Liver (tissue), 9 donors: ENCODE measurements around the gene MAPRE2. TPM values are rescaled to one million over a fixed set of nuclear protein-coding genes. Genes with fewer than 3 reads are reported as not detected.

Source experiments
- DNase-seq: peaks from one replicate; pipeline ENCODE4 v3.0.0-alpha.2; 2017; ENCODE audit warnings: low spot score
- H3K27ac ChIP-seq, 2 donors: one replicate each; pipeline ENCODE4 v1.7.0; 2013; ENCODE audit warnings: inconsistent platforms in 2 of 2, low read length in 2 of 2, control low read depth in 1 of 2, low read depth in 1 of 2, mild to moderate bottlenecking in 1 of 2
- H3K27me3 ChIP-seq, 4 donors: one replicate each; pipeline versions ENCODE4 v1.6.1 to v1.7.0; 2013; ENCODE audit warnings: low read length in 3 of 4, inconsistent platforms in 1 of 4, mild to moderate bottlenecking in 1 of 4, moderate library complexity in 1 of 4; ENCODE audit not compliant: control insufficient read depth in 4 of 4, insufficient read depth in 4 of 4
- H3K36me3 ChIP-seq, 4 donors: one replicate each; pipeline versions ENCODE4 v1.6.1 to v1.7.0; 2013; ENCODE audit warnings: low read length in 3 of 4, mild to moderate bottlenecking in 3 of 4, low read depth in 1 of 4, moderate library complexity in 1 of 4; ENCODE audit not compliant: control insufficient read depth in 4 of 4, insufficient read depth in 3 of 4
- H3K4me1 ChIP-seq, 4 donors: one replicate each; pipeline versions ENCODE4 v1.6.1 to v1.7.0; 2013; ENCODE audit warnings: low read length in 3 of 4, mild to moderate bottlenecking in 3 of 4, moderate library complexity in 1 of 4; ENCODE audit not compliant: control insufficient read depth in 4 of 4, insufficient read depth in 4 of 4
- H3K4me3 ChIP-seq, 3 donors: one replicate each; pipeline versions ENCODE4 v1.6.1 to v1.7.0; 2013; ENCODE audit warnings: low read length in 3 of 3, control low read depth in 1 of 3, low read depth in 1 of 3, mild to moderate bottlenecking in 1 of 3
- H3K9ac ChIP-seq, 2 donors: one replicate each; pipeline ENCODE4 v1.7.0; 2013; ENCODE audit warnings: low read length in 2 of 2, mild to moderate bottlenecking in 2 of 2, moderate library complexity in 2 of 2, control low read depth in 1 of 2, low read depth in 1 of 2
- H3K9me3 ChIP-seq, 4 donors: one replicate each; pipeline versions ENCODE4 v1.6.1 to v1.7.0; 2013; ENCODE audit warnings: low read length in 3 of 4; ENCODE audit not compliant: control insufficient read depth in 4 of 4
- ATF3 ChIP-seq: IDR thresholded peaks from 2 replicates; pipeline ENCODE4 v1.6.1; 2016; ENCODE audit warnings: antibody characterized with exemption
- CTCF ChIP-seq: fragments of 150-350 bp; IDR thresholded peaks from 2 replicates; pipeline ENCODE4 v1.5.1; 2017; ENCODE audit warnings: improper control_type of control experiment, low read depth, low read length; ENCODE audit not compliant: missing input control
- EGR1 ChIP-seq, 2 donors: IDR thresholded peaks; 2 replicates each; pipeline ENCODE4 v1.6.1; 2016 to 2018; ENCODE audit warnings: antibody characterized with exemption in 2 of 2, low read depth in 2 of 2
- FOXA1 ChIP-seq: IDR thresholded peaks from 2 replicates; pipeline ENCODE4 v1.6.1; 2016; ENCODE audit warnings: antibody characterized with exemption
- FOXA2 ChIP-seq: IDR thresholded peaks from 2 replicates; pipeline ENCODE4 v1.6.1; 2016; ENCODE audit warnings: antibody characterized with exemption
- GABPA ChIP-seq, 2 donors: IDR thresholded peaks in 1 of 2; conservative IDR thresholded peaks in 1 of 2; 2 replicates each; pipeline ENCODE4 v1.6.1; 2016; ENCODE audit warnings: antibody characterized with exemption in 2 of 2, mild to moderate bottlenecking in 1 of 2, moderate library complexity in 1 of 2
- HNF4A ChIP-seq, 2 donors: conservative IDR thresholded peaks; 2 replicates each; pipeline ENCODE4 v1.6.1; 2016; ENCODE audit warnings: antibody characterized with exemption in 2 of 2, mild to moderate bottlenecking in 2 of 2
- HNF4G ChIP-seq: IDR thresholded peaks from 2 replicates; pipeline ENCODE4 v1.6.1; 2016; ENCODE audit warnings: antibody characterized with exemption
- JUND ChIP-seq, 2 donors: IDR thresholded peaks; 2 replicates each; pipeline ENCODE4 v1.6.1; 2016; ENCODE audit warnings: antibody characterized with exemption in 2 of 2
- MAX ChIP-seq: IDR thresholded peaks from 2 replicates; pipeline ENCODE4 v1.6.1; 2016; ENCODE audit warnings: antibody characterized with exemption
- NR2F2 ChIP-seq: IDR thresholded peaks from 2 replicates; pipeline ENCODE4 v1.6.1; 2016; ENCODE audit warnings: antibody characterized with exemption
- RAD21 ChIP-seq, 2 donors: IDR thresholded peaks; 2 replicates each; pipeline ENCODE4 v1.6.1; 2016; ENCODE audit warnings: antibody characterized with exemption in 2 of 2, mild to moderate bottlenecking in 2 of 2
- REST ChIP-seq: IDR thresholded peaks from 2 replicates; pipeline ENCODE4 v1.6.1; 2016; ENCODE audit warnings: antibody characterized with exemption, mild to moderate bottlenecking
- RXRA ChIP-seq, 2 donors: IDR thresholded peaks; 2 replicates each; pipeline ENCODE4 v1.6.1; 2017 to 2018; ENCODE audit warnings: antibody characterized with exemption in 2 of 2, mild to moderate bottlenecking in 1 of 2
- SP1 ChIP-seq: IDR thresholded peaks from 2 replicates; pipeline ENCODE4 v1.6.1; 2018; ENCODE audit warnings: antibody characterized with exemption, mild to moderate bottlenecking
- TAF1 ChIP-seq: conservative IDR thresholded peaks from 2 replicates; pipeline ENCODE4 v1.6.1; 2016; ENCODE audit warnings: antibody characterized with exemption, mild to moderate bottlenecking
- YY1 ChIP-seq: IDR thresholded peaks from 2 replicates; pipeline ENCODE4 v1.6.1; 2016; ENCODE audit warnings: antibody characterized with exemption, mild to moderate bottlenecking
- ZBTB33 ChIP-seq: IDR thresholded peaks from 2 replicates; pipeline ENCODE4 v1.6.1; 2016; ENCODE audit warnings: antibody characterized with exemption
- WGBS: extraction: QIAGEN DNeasy Blood & Tissue Kit; methylation state at CpG from one replicate; pipeline ENCODE4 v1.1.7; 2013; 5-methylcytosine and 5-hydroxymethylcytosine counted together
- polyA plus RNA-seq, 2 donors: library from polyadenylated mRNA; stranded (reverse) in 1 of 2; unstranded in 1 of 2; fragments of 200-250 nt in 1 of 2; fragments of >200 nt in 1 of 2; fragmentation: Nextera tagmentation in 1 of 2; extraction: Ambion mirVana in 1 of 2; gene quantifications; one replicate each; pipeline versions ENCODE4 v1.2.1 to v1.2.3, GENCODE V29; 2013 to 2015
- total RNA-seq, 2 donors: library from RNA; depleted of rRNA; stranded (reverse); fragments of >200 nt; gene quantifications; one replicate each; pipeline ENCODE4 v1.2.3, GENCODE V29; 2014
- donor health status: healthy.
- donor health status: healthy.
- donor health status: healthy.
- donor health status: healthy.
- donor health status: healthy.

Gene MAPRE2
- total and polyA plus RNA-seq, 4 donors: 7.9 to 12.8 (median 11.0) TPM

GRCh38 chr18:35085450-35086380, 44.5 kb downstream of the MAPRE2 start:
- Histone ChIP-seq H3K4me1 (peaks cover 3 to 27% (median 17%) of the 10 kb centered on the region in 4 donors), H3K9me3 (no peaks in the 10 kb centered on the region), H3K27ac (peak overlapping the region; percentile 84 to 86), H3K9ac (no peak overlapping the region), H3K4me3 (no peak overlapping the region), H3K27me3 (no peaks in the 10 kb centered on the region), H3K36me3 (no peaks in the 10 kb centered on the region)
- DNase-seq: no peak
- TF ChIP-seq SP1 (peak; percentile 68), YY1 (no peak), REST (no peak), HNF4A (conservative IDR thresholded peaks at IDR 0.05) (peak; percentile 67 to 76), CTCF (no peak), GABPA (IDR thresholded peaks at IDR 0.05 in 1 of 2, conservative IDR thresholded peaks at IDR 0.05 in 1 of 2) (no peak), HNF4G (peak; percentile 31), JUND (IDR thresholded peaks at IDR 0.05) (no peak), MAX (peak; percentile 10), TAF1 (no peak), NR2F2 (no peak), RXRA (IDR thresholded peaks at IDR 0.05) (peak; percentile 2 to 33), EGR1 (IDR thresholded peaks at IDR 0.05; ENCODE audit: low read depth in 2 of 2) (no peak), RAD21 (IDR thresholded peaks at IDR 0.05) (no peak), FOXA1 (peak; percentile 21), ATF3 (no peak), FOXA2 (no peak), ZBTB33 (no peak)
- WGBS: 39% methylated on average over 3 of the region's 3 CpGs
